Adrenal gland (tissue), 12 donors: ENCODE data around the gene ZNF81. TPM values are rescaled to one million over a fixed set of nuclear protein-coding genes. Genes with fewer than 3 reads are reported as not detected.

Experiments
- DNase-seq, 7 donors: peaks; one replicate each; pipeline ENCODE4 v3.0.0-alpha.2; 2019 to 2020
- H3K27ac ChIP-seq, 5 donors: fragments of 200-600 bp; sonication (generic) in 4 of 5; 1 replicate in 3 of 5; 2 replicates in 2 of 5; pipeline versions ENCODE4 v1.5.1 to v1.8.0; 2016 to 2020; ENCODE audit warnings: mild to moderate bottlenecking in 1 of 5
- H3K27me3 ChIP-seq: fragments of 200-600 bp; 2 replicates; pipeline ENCODE4 v1.8.0; 2021
- H3K36me3 ChIP-seq, 2 donors: fragments of 200-600 bp; replicated peaks in 1 of 2; 1 replicate in 1 of 2; 2 replicates in 1 of 2; pipeline versions ENCODE4 v1.5.1 to v1.8.0; 2018 to 2022
- H3K4me1 ChIP-seq, 2 donors: fragments of 200-600 bp; replicated peaks in 1 of 2; 1 replicate in 1 of 2; 2 replicates in 1 of 2; pipeline versions ENCODE4 v1.5.1 to v1.8.0; 2018 to 2021
- H3K4me3 ChIP-seq, 4 donors: fragments of 200-600 bp; sonication (generic) in 3 of 4; one replicate each; pipeline ENCODE4 v1.5.1; 2016 to 2018
- H3K9me3 ChIP-seq, 3 donors: fragments of 200-600 bp; sonication (generic) in 1 of 3; replicated peaks in 1 of 3; 1 replicate in 2 of 3; 2 replicates in 1 of 3; pipeline versions ENCODE4 v1.5.1 to v1.8.0; 2016 to 2021
- POLR2A ChIP-seq, 2 donors: fragments of 450-650 bp; IDR thresholded peaks; one replicate each; pipeline ENCODE4 v1.6.1; 2017; ENCODE audit warnings: antibody characterized with exemption in 2 of 2, mild to moderate bottlenecking in 2 of 2, moderate library complexity in 1 of 2
- WGBS, 4 donors: extraction: QIAGEN DNeasy Blood & Tissue Kit in 2 of 4; methylation state at CpG; one replicate each; pipeline versions ENCODE4 v1.1.5 to v1.1.7; 2013 to 2017; 5-methylcytosine and 5-hydroxymethylcytosine counted together
- intact Hi-C, 2 donors: fragments of 100-400 bp; cut with DNase I; formaldehyde crosslinking; loops; one replicate each; pipeline versions ENCODE4 v1.14.1 to v1.15.0; 2022 to 2023
- polyA plus RNA-seq, 3 donors: library from polyadenylated mRNA; stranded (reverse); fragments of 200-250 nt in 2 of 3; fragments of 350-450 nt in 1 of 3; fragmentation: Illumina TruSeq in 1 of 3; extraction: RNeasy Lipid Tissue Mini Kit (QIAGEN cat#74804) in 1 of 3; gene quantifications; one replicate each; pipeline ENCODE4 v1.2.3, GENCODE V29; 2013 to 2014
- total RNA-seq, 9 donors: library from RNA; depleted of rRNA in 4 of 9; stranded (reverse); fragments of >200 nt in 4 of 9; fragments of 120-200 nt in 1 of 9; fragmentation: NEBNext Ultra II Directional in 1 of 9; extraction: Animal tissue kit (Norgen Biotek cat#: 25700) in 1 of 9; gene quantifications; one replicate each; pipeline versions ENCODE4 v1.1.0 to v1.2.4, GENCODE V29; 2013 to 2023
- TF ChIP-seq, protein P1 (sequence below), 6 experiments: fragments of 450-650 bp in 4 of 6; fragments of 200-600 bp in 2 of 6; sonication (generic) in 1 of 6; IDR thresholded peaks; 1 replicate in 5 of 6; 2 replicates in 1 of 6; pipeline versions ENCODE4 v1.5.1 to v1.8.0; 2016 to 2021; ENCODE audit warnings: antibody characterized with exemption in 6 of 6, mild to moderate bottlenecking in 2 of 6, moderate library complexity in 1 of 6
- donor health status: healthy with polysubstance abuse.
- donor health status: Bipolar disorder and iron deficiency.
- donor health status: DM: yes; HTN: yes; CAD: no.
- donor health status: DM: no; HTN: no; CAD: no.
- donor health status: DM: no; HTN: no; CAD: no.
- donor health status: DM: yes; HTN: yes; CAD: no.

Gene ZNF81
- total and polyA plus RNA-seq, 12 donors: 0.74 to 13.2 (median 6.4) TPM

DNA sequence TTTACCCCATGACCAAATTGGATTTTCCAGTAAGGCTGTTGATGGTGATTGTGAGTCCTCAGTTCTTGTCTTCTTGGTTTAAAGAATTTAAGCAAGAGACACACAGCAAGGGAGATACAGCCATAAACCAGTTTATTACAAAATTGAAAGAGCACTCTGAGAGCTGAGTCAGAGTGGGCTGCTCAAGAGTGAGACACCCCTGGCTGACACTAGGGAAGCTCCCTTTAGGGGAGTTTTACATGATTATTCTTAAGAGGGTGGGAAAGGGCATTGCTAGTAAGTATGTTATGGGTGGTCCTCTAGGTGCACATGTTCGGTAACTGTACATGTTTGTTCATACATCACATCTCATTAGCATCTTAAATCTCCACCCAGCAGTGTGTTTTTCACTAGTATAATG lies 18.8 kb upstream of the ZNF81 start:
- H3K27me3 ChIP-seq: peaks cover 4% of the 10 kb centered on the region
- WGBS, 4 donors: 88 to 100% (median 91%) methylated on average over 1 of the region's 1 CpG
- no peaks in the 10 kb centered on the region for H3K36me3 ChIP-seq
- TF ChIP-seq, protein P1, sequence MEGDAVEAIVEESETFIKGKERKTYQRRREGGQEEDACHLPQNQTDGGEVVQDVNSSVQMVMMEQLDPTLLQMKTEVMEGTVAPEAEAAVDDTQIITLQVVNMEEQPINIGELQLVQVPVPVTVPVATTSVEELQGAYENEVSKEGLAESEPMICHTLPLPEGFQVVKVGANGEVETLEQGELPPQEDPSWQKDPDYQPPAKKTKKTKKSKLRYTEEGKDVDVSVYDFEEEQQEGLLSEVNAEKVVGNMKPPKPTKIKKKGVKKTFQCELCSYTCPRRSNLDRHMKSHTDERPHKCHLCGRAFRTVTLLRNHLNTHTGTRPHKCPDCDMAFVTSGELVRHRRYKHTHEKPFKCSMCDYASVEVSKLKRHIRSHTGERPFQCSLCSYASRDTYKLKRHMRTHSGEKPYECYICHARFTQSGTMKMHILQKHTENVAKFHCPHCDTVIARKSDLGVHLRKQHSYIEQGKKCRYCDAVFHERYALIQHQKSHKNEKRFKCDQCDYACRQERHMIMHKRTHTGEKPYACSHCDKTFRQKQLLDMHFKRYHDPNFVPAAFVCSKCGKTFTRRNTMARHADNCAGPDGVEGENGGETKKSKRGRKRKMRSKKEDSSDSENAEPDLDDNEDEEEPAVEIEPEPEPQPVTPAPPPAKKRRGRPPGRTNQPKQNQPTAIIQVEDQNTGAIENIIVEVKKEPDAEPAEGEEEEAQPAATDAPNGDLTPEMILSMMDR (IDR thresholded peaks at IDR 0.05): no peak
- no peak for TF ChIP-seq POLR2A (IDR thresholded peaks at IDR 0.05)
- no peaks in the 10 kb centered on the region for H3K4me1 ChIP-seq
- no peaks in the 10 kb centered on the region for H3K9me3 ChIP-seq
- no peak for DNase-seq
- intact Hi-C loops: no loop called here
- H3K4me3 ChIP-seq: no peak overlapping the region
- H3K27ac ChIP-seq: no peak overlapping the region

DNA sequence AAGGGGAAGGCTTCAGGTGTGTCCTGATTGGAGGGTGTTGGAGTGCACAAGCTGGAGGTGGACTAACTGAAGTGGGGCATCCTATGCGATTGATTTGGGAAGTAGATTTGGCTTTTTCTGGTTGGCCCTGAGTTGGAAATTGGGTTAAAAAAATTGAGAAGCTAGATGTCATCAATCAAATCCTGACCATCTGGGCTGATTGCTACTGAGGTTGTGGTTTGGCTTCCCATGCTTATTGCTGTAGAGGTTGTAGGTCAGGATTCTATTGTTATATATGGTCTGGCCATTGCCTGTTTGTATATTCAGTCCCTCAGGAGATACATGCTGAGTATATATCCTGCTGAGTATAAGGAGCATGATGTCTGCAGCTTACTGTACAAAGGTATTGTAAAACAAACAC lies 7.7 kb upstream of the ZNF81 start:
- no peak overlapping the region for H3K27ac ChIP-seq
- peaks cover 3% of the 10 kb centered on the region for H3K27me3 ChIP-seq
- no peaks in the 10 kb centered on the region for H3K9me3 ChIP-seq
- no peaks in the 10 kb centered on the region for H3K4me1 ChIP-seq
- H3K36me3 ChIP-seq: no peaks in the 10 kb centered on the region
- intact Hi-C loops: no loop called here
- 62 to 88% (median 72%) methylated on average over 1 of the region's 1 CpG for WGBS, 4 donors
- TF ChIP-seq POLR2A (IDR thresholded peaks at IDR 0.05): no peak
- TF ChIP-seq, protein P1 (IDR thresholded peaks at IDR 0.05): no peak
- no peak for DNase-seq
- no peak overlapping the region for H3K4me3 ChIP-seq

GRCh38 chrX:47831788-47832187 lies 4.9 kb upstream of the ZNF81 start:
- no peak for TF ChIP-seq POLR2A (IDR thresholded peaks at IDR 0.05)
- TF ChIP-seq, protein P1 (IDR thresholded peaks at IDR 0.05): peak; percentile 8 to 52 (median 47)
- Histone ChIP-seq H3K36me3 (no peaks in the 10 kb centered on the region), H3K4me1 (no peaks in the 10 kb centered on the region), H3K4me3 (no peak overlapping the region), H3K27ac (no peak overlapping the region), H3K9me3 (no peaks in the 10 kb centered on the region), H3K27me3 (peaks cover 9% of the 10 kb centered on the region)
- peak; percentile 28 to 70 (median 40) for DNase-seq
- 43 to 51% (median 49%) methylated on average over 2 of the region's 2 CpGs for WGBS, 4 donors
- intact Hi-C loops: no loop called here

DNA sequence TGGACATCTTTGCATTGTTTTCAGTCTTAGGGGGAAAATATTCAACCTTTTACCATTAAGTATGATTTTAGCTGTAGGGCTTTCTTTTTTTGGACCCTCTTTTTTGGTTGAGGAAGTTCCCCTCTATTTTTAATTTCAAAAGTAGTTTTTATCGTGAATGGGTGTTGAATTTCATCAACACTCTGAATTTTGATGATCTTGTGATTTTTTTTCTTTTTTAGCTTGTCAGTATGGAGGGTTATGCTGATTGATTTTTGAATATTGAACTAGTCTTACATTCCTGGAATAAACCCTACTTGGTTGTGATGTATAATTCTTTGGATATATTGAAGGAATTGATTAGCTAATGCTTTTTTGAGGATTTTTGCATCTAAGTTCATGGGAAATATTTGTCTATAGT lies 1.7 kb downstream of the ZNF81 start:
- Histone ChIP-seq H3K27ac (no peak overlapping the region), H3K27me3 (peaks cover 9% of the 10 kb centered on the region), H3K36me3 (no peaks in the 10 kb centered on the region), H3K4me3 (no peak overlapping the region), H3K9me3 (no peaks in the 10 kb centered on the region), H3K4me1 (peaks cover 0 to 6% of the 10 kb centered on the region in 2 donors)
- DNase-seq: no peak
- TF ChIP-seq, protein P1 (IDR thresholded peaks at IDR 0.05): no peak
- no peak for TF ChIP-seq POLR2A (IDR thresholded peaks at IDR 0.05)
- WGBS, 4 donors: 47 to 74% (median 61%) methylated on average over 1 of the region's 1 CpG
- intact Hi-C loops: no loop called here
